Activated gamma-delta T cell treated with anti-CD3 and anti-CD28 coated beads, Interleukin-2, amount 50 U/mL, for 16 hours (primary cell): ENCODE data around the gene MRPL4.
"Not testable (repeated sequence)": the region's sequence is repeated elsewhere in the genome, so short reads cannot be mapped to it uniquely, and the experiment has no call there.

ENCODE experiments used
- DNase-seq: peaks from one replicate; pipeline ENCODE4 v3.0.0-alpha.2; 2020; ENCODE audit warnings: low read depth

Gene MRPL4

DNA sequence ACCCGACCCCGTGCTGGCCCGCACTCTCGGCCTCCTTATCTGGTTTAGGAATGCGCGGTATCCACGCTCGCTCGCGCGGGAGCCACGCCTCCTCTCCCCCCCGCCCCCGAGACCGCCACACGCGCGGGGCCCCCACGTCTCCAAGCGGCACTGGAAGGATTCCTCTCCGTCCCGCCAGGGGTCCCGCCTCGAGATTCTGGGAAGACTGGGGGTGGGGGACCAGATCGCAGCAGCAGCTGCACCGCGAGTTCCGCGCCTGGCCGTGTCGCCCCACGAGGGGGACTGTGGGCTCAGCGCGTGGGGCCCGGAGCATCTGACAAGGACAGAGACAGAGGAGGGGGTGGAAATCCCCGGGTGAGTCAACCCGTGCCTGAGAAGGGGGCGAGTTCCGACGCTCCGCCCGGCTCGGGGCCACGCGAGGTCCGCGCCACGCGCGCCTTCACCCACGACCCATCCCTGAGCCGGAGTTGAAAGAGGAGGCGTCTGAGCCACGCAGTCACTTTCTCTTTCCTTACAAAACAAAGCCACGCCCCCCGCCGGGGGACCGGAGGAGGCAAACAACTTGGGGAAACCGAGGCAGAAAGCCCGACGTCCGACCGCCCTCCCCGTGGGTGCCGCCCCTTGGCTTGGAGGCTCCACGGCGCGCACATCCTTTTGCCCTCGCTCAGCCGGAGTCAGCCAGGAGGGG is 21.7 kb upstream of the MRPL4 start:
- peak; percentile 46 for DNase-seq

GRCh38 chr19:10230861-10231611 is 21.0 kb upstream of the MRPL4 start, which contains the start of gene S1PR2:
Gene S1PR2, minus strand, starts transcription at chr19:10231331. Its CDS starts 6,426 bp downstream, at chr19:10224905.
- peak; percentile 51 for DNase-seq

GRCh38 chr19:10231612-10232228 is 20.3 kb upstream of the MRPL4 start:
- no peak for DNase-seq

DNA sequence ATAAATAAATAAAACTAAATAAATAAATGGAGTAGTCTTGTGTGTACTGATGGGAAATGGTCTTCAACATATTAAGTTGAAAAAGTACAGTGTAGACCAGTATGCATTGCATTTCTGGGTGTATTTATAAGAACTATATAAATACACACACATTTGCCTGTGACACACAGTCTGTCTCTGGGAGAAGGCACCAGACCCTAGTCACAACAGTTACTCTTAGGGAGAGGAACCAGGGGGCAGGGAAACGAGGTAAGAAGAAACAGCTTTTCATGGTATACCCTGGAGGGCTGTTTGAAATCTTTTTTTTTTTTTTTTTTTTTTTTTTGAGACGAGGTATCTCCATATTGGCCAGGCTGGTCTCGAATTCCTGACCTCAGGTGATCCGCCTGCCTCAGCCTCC is 18.1 kb upstream of the MRPL4 start:
- DNase-seq = no peak

- DNase-seq = no peak
Observed at GRCh38 chr19:10235003-10235402, 17.0 kb upstream of the MRPL4 start.

GRCh38 chr19:10235409-10235808 is 16.6 kb upstream of the MRPL4 start:
- not testable (repeated sequence) for DNase-seq

- no peak for DNase-seq
Observed at GRCh38 chr19:10237702-10238101, 14.3 kb upstream of the MRPL4 start.

DNA sequence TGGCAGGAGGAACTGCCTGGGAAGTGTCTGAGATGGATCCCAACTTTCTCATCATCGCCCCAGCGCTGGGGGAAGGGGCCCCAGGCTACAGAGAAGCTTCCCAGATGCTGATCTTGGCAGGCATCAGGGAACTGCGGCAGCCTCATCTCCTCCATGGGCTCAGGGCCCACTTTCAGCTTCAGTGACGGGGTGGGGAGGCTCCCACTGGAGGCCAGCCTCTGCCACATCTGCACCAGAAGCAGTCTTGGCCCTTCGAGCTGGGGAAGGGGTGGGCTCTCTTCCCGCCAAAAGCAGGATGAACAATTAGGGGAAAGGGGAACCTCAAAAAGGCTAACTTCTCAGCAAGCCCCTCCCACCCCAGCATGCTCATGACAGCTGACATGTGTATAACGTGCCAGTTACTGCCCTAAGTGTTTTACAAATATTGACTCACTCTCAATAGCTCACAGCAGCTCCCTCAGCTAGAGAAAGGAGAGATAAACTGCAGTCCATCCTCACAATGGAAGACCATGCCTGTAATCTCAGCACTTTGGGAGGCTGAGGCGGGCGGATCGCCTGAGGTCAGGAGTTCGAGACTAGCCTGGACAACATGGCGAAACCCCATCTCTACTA is 13.7 kb upstream of the MRPL4 start:
- DNase-seq = no peak

DNA sequence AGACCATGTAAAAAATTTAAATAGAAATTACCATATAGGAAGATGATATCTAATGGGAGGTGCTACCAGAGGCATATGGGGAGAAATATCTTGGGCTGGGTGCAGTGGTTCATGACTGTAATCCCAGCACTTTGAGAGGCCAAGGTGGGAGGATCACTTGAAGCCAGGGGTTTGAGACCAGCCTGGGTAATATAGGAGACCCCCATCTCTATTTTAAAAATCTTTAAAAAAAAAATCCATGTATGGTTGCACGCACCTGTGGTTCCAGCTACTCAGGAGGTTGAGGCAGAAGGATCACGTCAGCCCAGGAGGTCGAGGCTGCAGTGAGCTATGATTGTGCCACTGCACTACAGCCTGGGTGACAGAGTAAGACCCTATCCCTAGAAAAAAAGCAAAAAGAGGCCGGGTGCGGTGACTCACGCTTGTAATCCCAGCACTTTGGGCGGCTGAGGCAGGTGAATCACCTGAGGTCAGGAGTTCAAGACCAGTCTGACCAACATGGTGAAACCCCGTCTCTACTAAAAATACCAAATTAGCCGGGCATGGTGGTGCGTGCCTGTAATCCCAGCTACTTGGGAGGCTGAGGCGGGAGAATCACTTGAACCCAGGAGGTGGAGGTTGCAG is 10.1 kb upstream of the MRPL4 start:
- not testable (repeated sequence) for DNase-seq

- DNase-seq = no peak
Observed at GRCh38 chr19:10243606-10244005, 8.4 kb upstream of the MRPL4 start.

DNA sequence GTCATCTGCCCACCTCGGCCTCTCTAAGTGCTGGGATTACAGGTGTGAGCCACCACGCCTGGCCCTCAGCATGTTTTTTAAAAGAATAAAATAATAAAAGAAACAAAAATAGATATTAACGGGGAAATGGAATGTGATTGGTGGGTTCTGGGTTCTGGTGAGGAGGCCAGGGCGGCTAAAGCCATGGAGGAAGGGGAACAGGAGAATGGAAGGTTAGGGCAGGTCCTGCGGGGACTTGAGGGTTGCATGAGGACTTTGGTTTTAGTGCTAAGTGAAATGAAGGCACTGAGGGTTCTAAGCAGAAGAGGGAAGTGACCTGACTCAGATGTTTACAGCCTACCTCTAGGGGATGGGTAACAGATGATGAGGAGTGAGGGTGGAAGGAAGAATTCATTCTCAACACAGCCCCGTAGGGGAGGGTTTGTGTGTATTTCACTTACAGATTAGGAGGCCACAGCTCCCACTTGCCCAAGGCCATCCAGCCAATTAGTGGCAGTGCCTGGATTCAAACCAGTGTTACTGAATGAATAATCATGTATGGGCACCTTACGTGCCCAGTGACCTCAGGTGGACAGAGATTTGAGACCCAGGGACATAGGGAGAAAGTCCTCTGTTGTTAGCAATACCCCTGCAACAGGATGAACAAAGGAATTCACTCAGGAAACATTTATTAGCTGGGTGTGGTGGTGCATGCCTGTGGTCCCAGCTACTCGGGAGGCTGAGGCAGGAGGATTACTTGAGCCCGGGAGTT is 6.7 kb upstream of the MRPL4 start:
- DNase-seq = no peak

DNA sequence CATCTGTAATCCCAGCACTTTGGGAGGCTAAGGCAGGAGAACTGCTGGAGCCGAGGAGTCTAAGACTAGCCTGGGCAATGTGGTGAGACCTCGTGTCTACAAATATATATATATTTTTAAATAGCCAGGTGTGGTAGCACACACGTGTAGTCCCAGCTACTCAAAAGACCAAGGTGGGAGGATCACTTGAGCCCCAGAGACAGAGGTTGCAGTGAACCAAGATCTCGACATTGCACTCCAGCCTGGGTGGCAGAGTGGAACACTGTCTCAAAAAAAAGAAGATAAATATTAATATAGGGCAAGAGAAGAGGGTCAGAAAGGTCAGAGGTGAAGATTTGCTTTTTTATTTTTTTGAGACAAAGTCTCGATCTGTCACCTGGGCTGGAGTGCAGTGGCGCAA is 5.5 kb upstream of the MRPL4 start:
- DNase-seq = no peak

DNA sequence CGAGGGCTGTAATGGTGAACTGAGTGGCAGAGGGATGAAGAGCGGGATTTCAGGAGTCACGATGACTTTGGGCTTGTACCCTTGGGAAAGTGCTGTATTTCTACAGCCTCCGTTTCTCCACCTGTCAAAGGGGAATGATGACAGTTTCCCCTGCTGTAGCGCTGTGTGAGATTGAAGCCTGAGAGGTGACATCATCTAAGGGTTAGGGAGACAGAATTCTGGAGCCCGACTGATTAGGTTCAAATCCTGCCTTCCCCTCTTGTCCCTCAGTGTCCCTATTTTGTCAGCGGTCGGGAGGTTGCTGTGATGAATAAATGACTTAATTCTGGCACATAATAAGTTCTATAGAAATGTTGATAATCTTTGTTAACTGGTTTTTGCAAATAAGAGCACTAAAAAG is 693 bp downstream of the MRPL4 start:
- no peak for DNase-seq

DNA sequence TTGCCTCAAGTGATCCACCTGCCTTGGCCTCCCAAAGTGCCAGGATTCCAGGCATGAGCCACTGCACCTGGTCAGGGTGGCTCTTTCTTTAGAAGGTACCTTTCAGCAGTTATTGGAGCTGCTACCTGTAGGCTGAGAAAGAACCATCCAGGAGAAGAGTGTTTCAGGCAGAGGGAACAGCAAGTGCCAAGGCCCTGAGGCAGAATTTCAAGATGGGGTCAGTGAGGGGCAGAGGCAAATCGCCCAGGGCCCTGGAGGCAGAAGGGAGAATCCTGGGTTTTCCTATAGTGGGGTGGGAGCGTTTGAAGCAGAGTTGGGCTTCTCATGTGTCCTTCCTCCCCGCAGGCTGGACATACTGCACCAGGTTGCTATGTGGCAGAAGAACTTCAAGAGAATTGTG is 2.2 kb downstream of the MRPL4 start:
- DNase-seq = no peak

GRCh38 chr19:10255358-10255757 is 3.3 kb downstream of the MRPL4 start:
- DNase-seq = no peak

DNA sequence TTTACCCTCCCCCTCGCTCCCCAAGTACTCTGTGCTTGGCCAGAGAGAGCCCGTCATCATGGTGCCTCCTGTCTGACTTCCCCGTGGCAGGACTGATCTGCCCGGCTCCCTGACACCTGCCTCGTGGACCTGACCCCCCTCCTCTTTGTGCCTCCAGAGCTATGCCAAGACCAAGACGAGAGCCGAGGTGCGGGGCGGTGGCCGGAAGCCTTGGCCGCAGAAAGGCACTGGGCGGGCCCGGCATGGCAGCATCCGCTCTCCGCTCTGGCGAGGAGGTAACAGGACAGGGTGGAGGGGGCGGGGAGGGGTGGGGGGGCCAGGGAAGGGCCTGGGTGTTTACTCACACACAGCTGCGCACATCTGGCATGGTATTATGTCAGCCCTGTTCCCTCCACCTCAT is 4.5 kb downstream of the MRPL4 start:
- no peak for DNase-seq

- DNase-seq = no peak
Observed at GRCh38 chr19:10256970-10257615, 5.1 kb downstream of the MRPL4 start.

GRCh38 chr19:10258080-10258710 is 6.2 kb downstream of the MRPL4 start:
- DNase-seq = no peak

- peak; percentile 86 for DNase-seq
Observed at GRCh38 chr19:10259162-10259905, 7.3 kb downstream of the MRPL4 start.

- no peak for DNase-seq
Observed at GRCh38 chr19:10260141-10260584, 8.1 kb downstream of the MRPL4 start.
